Umbilical cord (tissue), 2 donors: ENCODE data around the gene ATP8A2. TPM values are rescaled to one million over a fixed set of nuclear protein-coding genes. Genes with fewer than 3 reads are reported as not detected.

Experiments
- DNase-seq: peaks from one replicate; pipeline ENCODE4 v3.0.0-alpha.2; 2015; ENCODE audit warnings: low spot score
- total RNA-seq: library from RNA; depleted of rRNA; stranded (reverse); fragments of >200 nt; gene quantifications from one replicate; pipeline ENCODE4 v1.2.3, GENCODE V29; 2014; ENCODE audit warnings: low replicate concordance; ENCODE audit not compliant: insufficient read depth

Gene ATP8A2
- total RNA-seq, 1 donor from 2014 or later, result 1.7 TPM

GRCh38 chr13:25847635-25848626 is 476.2 kb downstream of the ATP8A2 start:
- DNase-seq, result no peak

DNA sequence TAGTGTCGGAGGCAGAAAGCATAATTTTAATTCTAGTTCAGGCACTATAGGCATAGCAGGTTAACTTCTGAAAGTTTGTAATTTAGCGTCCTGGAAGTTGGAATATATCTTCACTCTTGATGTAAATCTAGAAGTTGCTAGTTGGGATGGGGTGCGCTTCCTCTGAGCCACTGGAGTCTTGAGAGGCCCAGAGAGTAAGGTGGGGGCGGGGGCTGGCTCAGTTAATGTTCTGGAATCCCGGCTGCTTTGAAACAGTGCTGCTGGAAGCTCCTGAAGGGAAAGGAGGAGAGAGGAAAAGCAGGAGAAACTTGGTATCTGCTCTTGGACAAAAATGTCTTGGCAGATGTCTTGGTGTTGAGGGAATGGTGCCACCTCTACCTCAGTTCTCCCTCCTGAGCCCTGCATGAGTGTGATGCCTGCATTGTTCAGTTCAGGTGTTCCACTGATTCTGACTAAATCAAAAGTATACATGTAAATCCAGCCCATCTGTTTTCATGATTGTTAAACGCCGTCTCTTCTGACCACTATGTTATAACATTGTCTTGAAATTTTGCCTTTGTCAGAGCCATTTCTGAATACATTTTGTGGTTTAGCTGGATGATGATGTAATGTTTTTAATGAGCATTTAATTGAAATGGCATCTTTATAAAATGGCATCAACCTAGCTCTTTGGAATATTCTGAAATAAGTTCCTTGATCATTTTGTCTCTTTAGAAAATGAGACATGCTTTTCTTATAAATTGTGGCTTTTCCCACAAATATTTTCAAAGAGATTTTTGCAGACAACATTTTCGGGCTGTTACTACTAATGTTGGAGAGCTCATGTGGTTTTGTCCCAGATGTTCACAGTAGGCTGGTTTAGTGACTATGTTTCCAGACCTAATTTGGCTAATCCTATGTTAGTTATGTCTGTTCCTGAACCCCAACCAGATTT is 477.3 kb downstream of the ATP8A2 start:
- no peak for DNase-seq

DNA sequence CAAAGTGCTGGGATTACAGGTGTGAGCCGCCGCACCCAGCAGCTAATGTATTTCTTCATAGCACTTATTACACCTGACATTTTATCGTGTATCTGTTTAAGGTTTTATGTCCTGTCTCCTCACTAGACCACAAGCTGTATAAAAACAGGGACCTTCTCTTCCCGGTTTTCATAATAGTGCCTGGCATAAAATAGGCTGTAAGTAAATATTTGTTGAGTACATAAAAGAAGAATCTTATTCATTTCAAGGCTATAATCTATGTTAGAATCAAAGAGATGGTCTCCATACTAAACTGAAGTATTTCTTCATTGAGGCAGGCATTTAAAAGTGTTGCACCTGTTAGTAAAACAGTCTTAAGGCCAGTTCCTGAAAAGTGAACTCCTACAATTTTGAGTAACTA is 486.1 kb downstream of the ATP8A2 start:
- no peak for DNase-seq

GRCh38 chr13:25859528-25859927 is 487.8 kb downstream of the ATP8A2 start:
- DNase-seq, result no peak

DNA sequence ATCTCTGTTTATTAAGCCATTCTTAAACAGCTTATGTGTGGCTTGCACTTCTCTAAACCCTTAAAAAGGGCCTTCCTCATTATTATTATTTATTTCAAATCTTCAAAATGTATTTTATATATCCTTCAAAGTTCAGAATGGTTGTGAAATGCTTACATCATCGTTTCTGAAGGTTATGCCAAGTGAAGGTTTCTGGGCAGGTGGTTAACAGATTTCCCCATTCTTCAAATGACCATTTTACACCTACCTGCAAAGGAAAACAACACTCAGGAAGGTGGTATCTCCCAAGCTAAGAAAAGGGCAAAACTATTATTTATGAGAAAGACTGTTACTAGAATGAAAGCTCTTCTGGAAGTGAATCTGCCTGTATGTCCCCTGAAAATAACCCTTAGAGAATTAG is 488.5 kb downstream of the ATP8A2 start:
- no peak for DNase-seq

- peak; percentile 20 for DNase-seq
Observed at GRCh38 chr13:25860862-25861261, 489.1 kb downstream of the ATP8A2 start.

DNA sequence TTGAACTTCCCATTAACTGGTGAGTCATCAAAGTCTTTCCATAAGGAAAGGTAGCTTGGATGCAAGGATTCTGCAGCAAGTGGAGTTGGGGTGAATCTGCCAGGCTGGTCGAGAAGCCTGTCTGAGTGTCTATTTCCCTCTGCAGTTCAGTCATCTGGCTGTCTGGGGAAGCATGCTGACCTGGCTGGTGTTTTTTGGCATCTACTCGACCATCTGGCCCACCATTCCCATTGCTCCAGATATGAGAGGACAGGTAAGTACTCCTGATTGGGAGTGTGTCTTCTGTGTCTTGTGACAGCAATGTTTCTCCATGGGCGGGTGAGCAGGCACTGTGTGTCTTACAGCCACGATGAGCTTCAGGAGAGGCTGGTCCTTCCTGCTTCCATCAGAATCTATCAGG is 490.4 kb downstream of the ATP8A2 start:
- no peak for DNase-seq

GRCh38 chr13:25864116-25864515 is 492.3 kb downstream of the ATP8A2 start:
- no peak for DNase-seq

DNA sequence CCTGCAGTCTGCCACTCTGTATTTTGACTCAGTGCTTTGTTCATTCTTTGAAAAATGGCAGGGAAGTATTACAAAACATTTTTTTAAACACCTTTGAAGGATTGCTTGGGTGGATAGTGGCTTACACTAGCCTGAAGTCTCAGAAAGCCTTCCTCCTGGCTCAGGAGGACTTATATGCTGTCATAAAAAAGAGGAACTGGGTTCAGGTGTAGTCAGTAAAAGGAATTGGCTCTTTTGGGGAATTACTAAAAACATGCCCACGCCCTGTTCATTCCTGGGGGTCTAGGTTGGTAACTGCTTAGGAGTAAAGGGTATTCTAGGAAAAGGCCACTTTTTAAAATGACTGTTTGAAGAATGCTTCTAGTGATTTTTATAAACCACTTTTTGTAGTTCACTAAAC is 493.2 kb downstream of the ATP8A2 start:
- DNase-seq, result no peak

- no peak for DNase-seq
Observed at GRCh38 chr13:25865391-25865790, 493.6 kb downstream of the ATP8A2 start.

DNA sequence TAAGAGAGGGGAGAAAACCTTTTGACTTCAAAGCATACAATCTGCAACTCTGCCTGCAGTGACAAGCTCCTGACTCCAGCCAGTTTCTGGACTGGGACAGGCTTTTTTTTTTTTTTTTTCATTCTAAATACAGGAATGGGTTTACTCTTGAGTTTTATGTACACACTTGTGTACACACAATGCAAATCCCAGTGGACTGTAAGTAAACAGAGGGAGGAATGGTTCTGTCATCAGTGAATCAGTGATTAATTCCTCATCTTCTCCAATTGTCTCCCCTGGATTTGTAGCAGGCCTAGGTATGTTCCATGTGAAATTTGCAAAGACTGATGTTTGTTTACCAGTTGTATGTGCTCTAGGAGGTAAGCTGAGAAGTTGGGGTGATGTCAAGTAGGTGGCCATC is 495.3 kb downstream of the ATP8A2 start:
- no peak for DNase-seq

GRCh38 chr13:25868490-25868889 is 496.7 kb downstream of the ATP8A2 start:
- DNase-seq, result no peak

DNA sequence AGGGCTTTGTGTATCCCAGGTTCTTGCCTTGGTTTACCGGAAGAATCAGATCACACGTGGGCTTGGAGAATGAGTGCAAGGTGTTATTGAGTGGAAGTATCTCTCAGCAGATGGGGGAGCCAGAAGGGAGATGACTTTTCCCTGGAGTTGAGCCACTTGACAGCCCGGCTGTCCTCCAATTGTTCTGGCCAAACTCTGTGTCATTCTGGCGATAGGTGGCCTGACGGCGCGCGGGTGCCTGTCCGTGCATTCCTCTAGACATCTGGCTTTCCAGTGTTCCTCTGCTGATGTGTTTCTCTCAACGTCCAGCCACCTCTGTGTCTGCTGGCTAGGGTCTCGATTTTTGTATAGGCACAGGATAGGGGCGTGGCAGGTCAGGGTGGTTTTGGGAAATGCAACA is 498.2 kb downstream of the ATP8A2 start:
- no peak for DNase-seq

DNA sequence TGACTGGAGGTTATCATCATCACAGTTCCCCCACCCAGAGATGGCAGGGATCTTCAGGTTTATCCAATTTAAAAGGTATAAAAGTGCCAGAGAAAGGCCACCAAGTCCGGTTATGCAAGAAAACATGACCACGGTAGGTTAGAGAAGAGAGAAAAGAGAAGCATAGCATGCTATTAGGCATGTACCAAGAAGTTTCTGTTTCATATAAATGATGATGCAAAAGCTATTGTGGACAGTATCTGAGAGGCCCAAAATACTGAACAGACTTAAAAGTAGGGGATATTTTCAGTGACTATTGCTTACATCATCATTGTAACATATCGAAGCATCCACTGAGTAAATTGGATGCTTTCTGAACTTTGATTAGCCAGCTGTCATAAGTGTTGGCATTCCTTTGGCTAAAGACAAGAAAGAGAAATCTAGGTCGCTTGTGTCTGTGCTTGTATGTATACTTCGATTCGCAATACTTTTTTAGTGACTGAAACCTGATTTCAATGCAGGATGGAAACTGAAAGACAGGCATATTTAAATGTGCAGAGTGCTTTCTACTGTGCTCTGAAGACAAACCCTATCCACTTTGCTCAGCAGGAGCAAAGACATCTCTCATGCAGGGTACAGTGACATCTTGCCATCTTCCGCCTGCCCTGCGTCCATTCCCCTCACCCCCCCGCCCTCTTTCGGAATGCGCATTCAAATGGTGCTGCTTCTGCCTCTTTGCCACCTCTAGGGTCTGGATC is 499.8 kb downstream of the ATP8A2 start:
- no peak for DNase-seq

DNA sequence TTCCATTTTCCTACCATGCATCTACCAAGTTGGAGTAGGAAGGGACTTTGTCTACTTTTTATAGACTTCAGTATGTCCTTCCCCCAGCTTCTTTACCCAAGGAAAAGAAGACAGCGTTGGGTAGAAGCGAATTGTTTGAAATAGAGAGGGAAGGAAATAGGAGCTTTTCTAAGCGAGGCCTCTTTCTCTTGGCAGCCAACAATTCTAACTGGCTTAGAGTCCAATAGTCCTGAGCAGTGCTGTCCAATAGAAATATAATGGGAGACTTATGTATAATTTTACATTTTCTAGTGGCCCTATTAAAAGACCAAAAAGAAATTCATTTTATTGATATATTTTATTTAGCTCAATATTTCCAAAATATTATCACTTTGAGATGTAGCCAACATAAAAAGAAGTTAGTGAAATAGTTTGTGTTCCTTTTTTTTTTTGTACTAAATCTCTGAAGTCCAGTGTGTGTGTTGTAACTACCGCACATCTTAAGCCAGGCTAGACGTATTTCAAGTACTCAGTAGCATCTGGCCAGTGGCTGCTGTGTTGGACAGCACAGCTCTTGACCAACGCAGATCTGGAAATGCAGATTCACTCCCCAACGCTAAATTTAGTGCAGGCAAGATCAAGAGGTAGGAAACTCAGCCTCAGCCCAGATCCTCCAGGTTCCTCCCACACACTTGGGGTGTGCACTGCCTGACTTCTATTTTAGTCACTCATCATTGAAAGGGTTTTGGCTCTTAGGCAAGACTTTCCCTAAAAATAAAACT is 500.9 kb downstream of the ATP8A2 start:
- peak; percentile 43 for DNase-seq

DNA sequence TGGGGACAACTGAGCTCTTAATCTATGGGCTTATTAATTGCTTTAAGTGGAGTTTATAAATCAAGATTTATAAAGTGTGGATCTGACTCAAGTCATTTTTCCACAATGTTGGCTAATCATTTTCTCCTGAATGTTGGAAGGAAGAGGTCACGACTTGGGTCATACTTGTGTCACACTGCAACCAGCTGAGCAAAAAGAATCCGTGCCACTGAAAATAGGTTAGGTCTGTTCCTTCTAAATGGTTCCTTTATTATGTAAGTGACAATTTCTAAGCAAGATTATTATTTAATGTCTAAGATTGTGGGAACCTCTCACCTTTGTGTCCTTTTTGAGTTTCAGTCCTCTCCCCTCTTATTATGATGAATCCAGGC is 501.5 kb downstream of the ATP8A2 start:
- DNase-seq, result no peak

DNA sequence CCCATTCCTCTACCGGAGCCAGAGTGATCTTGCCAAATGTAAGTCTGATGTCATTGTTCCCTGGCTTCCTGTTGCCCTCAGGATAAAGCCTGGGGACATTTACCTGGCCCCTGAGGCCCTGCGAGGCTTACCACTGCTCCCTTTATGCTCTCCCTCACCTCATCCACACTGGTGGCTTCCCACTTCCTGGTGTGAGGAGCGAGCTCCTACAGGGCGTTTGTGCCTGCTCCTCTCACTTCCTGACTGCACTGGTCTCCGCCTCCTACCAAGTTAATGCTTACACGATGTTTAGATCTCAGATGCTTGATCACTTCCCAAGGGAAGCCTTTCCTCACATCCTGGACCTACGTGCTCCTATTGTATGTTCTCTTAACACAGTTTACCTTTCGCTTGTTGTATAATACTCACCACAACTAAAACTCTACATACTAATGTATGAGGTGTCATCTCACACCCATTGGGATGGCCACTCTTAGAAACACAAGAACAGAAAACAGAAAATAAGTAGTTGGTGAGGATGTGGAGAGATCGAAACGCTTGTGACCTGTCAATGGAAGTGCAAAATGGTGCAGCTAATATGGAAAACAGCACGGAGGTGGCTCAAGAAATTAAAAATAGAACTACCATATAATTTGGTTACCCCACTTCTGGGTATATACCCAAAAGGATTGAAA is 502.4 kb downstream of the ATP8A2 start:
- no peak for DNase-seq

GRCh38 chr13:25874907-25875306 is 503.1 kb downstream of the ATP8A2 start:
- DNase-seq, result no peak

- no peak for DNase-seq
Observed at GRCh38 chr13:25876247-25876646, 504.5 kb downstream of the ATP8A2 start.

GRCh38 chr13:25879466-25879865 is 507.7 kb downstream of the ATP8A2 start:
- DNase-seq, result no peak
